Stimulated activated CD4-positive, alpha-beta T cell treated with anti-CD3 and anti-CD28 coated beads, Interleukin-15, amount 100 ng/mL, for 48 hours (primary cell): ENCODE data around the gene NDUFS7.
"Not testable (repeated sequence)": the region's sequence is repeated elsewhere in the genome, so short reads cannot be mapped to it uniquely, and the experiment has no call there.

ENCODE experiments used
- DNase-seq, 2 donors: peaks; one replicate each; pipeline ENCODE4 v3.0.0-alpha.2; 2020; ENCODE audit warnings: low read depth in 2 of 2

Gene NDUFS7

GRCh38 chr19:1417681-1418495 lies 34.2 kb downstream of the NDUFS7 start:
- DNase-seq, result no peak

GRCh38 chr19:1418496-1418775 lies 34.7 kb downstream of the NDUFS7 start:
- DNase-seq, result no peak

GRCh38 chr19:1418951-1419738 lies 35.4 kb downstream of the NDUFS7 start:
- DNase-seq, result no peak

- not testable (repeated sequence) for DNase-seq
Observed at GRCh38 chr19:1420085-1420484, 36.4 kb downstream of the NDUFS7 start.

- no peak for DNase-seq
Observed at GRCh38 chr19:1420590-1420989, 36.9 kb downstream of the NDUFS7 start.

- no peak for DNase-seq
Observed at GRCh38 chr19:1421218-1421957, 37.7 kb downstream of the NDUFS7 start.

GRCh38 chr19:1421958-1422305 lies 38.2 kb downstream of the NDUFS7 start:
- no peak for DNase-seq

- no peak for DNase-seq
Observed at GRCh38 chr19:1422360-1422759, 38.7 kb downstream of the NDUFS7 start.

- no peak for DNase-seq
Observed at GRCh38 chr19:1422943-1423342, 39.2 kb downstream of the NDUFS7 start.

GRCh38 chr19:1423436-1424191 lies 39.9 kb downstream of the NDUFS7 start:
- no peak for DNase-seq

- DNase-seq, result no peak
Observed at GRCh38 chr19:1424192-1424955, 40.7 kb downstream of the NDUFS7 start.

GRCh38 chr19:1425102-1425837 lies 41.6 kb downstream of the NDUFS7 start:
- no peak for DNase-seq

GRCh38 chr19:1425902-1426301 lies 42.2 kb downstream of the NDUFS7 start:
- DNase-seq, result no peak

- DNase-seq, result no peak
Observed at GRCh38 chr19:1426736-1427135, 43.0 kb downstream of the NDUFS7 start.

GRCh38 chr19:1427221-1427920 lies 43.7 kb downstream of the NDUFS7 start:
- DNase-seq, result no peak

- DNase-seq, result no peak
Observed at GRCh38 chr19:1428738-1429391, 45.2 kb downstream of the NDUFS7 start.

- no peak for DNase-seq
Observed at GRCh38 chr19:1429750-1430149, 46.0 kb downstream of the NDUFS7 start.

GRCh38 chr19:1430246-1430645 lies 46.5 kb downstream of the NDUFS7 start:
- DNase-seq, result no peak

GRCh38 chr19:1431759-1432506 lies 48.2 kb downstream of the NDUFS7 start:
- DNase-seq, result no peak
